T-helper 2 cell (primary cell): Measurements from ENCODE around the gene ASTL.
"Not testable (repeated sequence)": the region's sequence is repeated elsewhere in the genome, so short reads cannot be mapped to it uniquely, and the experiment has no call there.

Experiments used
- DNase-seq, 5 experiments: peaks; one replicate each; pipeline versions ENCODE4 v3.0.0 to v3.0.0-alpha.2; 2012 to 2022

Gene ASTL

DNA sequence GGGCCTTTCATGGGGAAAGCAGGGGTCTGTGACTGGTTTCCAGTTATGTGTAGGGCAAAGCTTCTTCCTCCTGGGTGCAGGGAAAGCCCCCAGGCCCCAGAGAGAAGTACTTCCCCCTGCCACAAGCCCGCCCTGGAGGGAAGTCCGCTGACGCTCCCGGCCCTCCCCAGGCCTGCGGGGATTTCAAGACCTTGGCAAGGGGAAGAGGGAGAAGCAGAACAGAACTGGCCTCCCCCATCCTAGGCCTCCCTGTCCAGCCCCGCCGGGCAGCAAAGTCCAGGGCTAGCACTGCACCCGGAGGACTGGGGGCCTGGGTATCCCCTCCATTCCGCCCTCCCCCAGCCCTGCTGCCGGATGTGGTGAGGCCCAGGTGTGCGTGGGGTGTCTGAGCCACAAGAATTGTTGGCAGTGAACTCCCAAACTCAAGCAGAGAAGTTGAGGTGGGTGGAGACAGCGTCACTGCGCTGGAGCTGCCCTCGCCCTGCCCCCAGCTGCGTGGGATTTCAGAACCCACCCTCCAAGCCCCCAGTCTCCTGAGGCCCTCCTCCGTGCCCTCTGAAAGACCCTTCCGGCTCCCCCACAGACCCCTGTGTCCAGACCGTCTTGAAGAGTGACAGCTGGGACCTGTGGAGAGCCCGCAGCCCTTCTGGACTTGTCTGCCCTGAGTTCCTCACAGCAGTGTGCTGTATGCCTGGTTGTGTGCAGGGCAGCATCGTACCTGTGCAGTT lies 8.0 kb upstream of the ASTL start:
- peak; percentile 68 to 94 (median 85) for DNase-seq

DNA sequence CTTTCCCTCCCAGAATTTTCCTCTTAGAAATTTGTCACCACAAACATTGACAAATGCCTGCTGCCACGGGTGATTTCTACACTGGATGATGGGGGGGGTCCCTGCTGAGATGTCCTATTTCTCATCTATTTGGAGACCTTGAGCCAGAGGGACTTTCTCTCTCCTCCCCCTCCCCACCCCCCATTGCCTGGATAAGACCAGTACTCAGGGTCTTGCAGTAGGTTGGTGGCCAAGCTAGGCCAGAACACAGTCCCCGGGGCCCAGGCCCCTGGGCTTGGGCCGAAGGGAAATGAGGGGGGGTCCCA lies 7.5 kb upstream of the ASTL start:
- no peak for DNase-seq

DNA sequence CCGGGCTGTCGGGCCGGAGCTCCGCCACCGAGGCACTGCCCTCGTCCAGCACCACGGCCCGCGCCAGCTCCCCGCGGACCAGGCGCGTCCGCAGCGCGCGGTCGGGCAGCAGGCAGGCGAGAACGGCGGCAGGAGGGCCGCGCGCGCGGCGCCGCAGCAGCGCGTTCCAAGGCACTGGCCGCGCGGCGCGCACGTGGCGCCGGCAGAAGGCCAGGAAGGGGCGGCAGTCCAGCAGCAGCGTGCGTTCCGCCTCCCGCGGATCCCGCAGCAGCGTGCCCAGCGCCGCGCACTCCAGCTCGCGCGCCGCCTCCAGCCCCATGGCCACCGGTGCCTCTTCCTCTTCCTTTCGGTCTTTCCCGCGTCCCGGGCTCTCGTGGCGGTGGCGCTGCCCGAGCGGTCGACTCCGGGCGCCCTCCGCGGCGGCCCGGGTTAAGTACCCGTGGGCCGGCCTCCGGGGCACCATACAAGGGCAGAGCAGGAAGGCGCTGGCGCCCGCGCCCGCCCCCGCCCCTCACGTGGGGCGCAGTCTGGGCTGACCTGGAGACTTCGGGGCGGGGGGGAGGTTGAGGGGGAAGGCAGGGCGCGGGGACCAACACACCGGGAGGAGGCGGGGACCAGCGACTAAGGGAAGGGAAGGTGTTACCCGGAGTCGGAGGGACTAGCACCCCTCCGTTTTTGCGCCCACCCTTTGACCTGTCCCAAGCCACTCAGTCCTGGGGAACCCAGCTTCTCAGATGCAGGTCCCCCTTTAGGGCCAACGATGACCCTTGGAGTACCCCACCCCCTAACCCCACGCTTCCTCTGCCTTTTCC lies 6.9 kb upstream of the ASTL start, which contains the start of gene DUSP2:
Gene DUSP2, minus strand, starts transcription at position 405 of the 812 bp plus-strand sequence. Its CDS starts 86 bp downstream, at position 319.
- DNase-seq, result peak; percentile 72 to 94 (median 83)

DNA sequence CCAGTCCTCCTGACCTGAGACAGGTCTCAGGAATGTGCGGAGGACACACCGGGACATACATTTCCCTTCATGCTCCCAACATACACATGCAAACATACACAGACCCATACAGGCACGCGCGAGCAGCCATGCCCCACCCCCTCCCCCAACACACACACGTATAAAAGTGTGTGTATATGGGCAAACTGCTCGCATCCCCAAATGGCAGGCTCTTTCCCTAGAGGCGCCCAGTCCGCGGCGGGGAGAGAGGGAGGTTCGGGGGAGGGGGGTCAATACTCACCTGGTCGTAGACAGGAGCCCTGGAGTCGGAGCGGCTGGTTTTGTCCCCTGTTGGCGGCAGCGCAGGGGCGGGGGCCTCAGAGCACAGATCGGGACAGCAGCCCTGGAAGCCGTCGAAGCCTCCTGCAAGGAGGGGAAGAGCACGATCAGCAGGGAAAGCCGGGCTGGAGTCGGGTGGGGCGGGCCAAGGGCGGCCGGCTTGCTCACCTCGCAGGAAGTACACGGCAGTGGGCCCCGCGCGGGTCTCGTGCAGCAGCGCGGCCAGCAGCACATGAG lies 6.3 kb upstream of the ASTL start:
- peak in 2 of 5 experiments; percentile 40 to 54 for DNase-seq

DNA sequence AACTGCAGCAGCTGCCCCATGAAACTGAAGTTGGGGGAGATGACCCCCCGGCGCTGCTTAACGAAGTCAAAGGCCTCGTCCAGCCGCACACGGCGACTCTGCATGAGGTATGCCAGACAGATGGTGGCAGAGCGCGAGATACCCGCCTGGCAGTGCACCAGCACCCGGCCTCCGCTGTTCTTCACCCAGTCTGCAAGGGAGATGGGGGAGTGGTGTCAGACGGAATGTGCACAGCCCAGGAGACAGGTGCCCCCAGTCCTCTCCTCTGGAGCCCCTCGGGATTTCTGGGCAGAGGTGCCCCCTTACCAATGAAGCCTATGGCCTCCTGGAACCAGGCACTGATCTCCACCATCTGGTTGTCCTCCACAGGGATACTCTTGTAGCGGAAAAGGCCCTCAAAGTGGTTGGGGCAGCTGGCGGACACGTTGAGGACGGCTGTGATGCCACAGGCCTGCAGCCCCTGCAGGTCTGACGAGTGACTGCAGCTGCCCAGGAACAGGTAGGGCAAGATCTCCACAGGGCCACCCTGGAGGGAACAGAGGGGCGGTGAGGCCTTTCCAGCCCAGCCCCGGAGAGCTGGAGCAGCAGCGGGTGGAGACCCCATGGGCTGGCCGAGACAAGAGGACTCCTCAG lies 5.7 kb upstream of the ASTL start:
- DNase-seq, result peak in 3 of 5 experiments; percentile 16 to 64 (median 28)

DNA sequence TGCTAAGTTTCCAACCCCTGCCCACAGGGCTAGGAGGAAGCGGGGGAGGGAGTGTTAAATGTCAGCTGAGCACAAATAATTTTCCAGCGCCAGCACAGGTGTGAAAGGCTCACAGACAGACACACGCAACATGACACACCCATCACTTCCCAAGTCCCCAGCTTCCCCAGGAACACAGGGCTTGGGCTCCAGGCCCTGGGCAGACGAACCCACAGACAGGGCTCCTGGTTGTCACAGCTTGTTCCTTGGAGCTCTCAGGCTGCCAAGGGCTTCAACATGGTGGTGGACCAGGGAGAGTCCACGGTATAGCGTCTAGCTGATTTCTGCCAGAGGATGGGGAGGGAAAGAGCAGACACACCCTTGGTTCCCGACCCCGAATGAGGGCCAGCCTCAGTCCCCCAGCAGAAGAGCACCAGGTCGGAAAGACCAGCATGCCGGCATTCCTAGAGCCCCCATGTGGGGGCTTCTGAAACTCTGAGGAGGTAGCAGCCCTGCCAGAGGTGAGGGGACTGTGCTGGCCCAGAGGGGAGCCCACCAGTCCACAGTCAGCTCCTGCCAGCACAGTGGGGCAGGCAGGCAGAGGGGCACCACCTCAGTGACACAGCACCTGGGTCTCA lies 5.0 kb upstream of the ASTL start:
- DNase-seq, result peak in 1 of 5 experiments; percentile 8

DNA sequence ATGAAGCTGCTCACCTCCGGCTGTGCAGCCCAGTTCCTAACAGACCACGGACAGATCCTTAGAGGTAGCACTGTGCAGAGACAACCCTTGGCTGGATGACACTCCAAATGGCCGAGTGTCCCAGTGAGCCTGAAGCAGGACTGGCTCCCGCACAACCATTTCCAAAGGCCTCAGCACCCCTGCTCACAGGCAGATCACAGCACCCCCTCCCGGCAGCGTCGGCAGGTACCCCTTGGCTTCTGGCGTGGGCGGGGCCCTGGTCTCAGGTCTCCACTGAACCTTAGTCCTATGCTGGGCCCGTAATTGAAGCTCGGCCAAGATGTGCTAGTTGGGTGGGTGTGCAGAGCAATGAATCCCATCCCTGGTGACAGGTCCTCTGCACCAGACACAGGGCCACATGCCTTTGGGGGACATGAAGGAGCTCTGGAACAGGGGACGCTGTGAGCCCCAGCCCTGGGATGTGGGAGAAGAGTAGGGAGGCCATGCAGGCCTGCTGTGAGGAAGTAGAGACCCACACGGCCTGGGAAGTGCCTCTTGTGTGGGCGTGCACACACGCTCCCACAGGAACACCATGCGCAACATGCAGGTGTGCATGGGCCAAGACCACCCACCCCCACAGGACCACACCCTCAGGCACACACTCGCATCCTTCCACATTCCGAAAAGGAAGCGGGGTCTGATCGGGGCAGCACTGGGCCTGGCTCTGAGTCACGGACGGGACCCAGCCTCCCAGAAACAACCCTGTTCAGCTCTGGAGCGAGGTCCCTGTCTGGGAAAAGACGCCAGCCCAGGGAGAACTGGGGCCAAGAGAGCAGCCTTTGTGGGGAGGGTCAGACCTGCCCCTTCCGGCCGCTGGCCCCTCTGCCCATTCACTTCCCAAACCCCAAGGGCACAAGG lies 4.2 kb upstream of the ASTL start:
- DNase-seq, result peak; percentile 53 to 71 (median 67)

DNA sequence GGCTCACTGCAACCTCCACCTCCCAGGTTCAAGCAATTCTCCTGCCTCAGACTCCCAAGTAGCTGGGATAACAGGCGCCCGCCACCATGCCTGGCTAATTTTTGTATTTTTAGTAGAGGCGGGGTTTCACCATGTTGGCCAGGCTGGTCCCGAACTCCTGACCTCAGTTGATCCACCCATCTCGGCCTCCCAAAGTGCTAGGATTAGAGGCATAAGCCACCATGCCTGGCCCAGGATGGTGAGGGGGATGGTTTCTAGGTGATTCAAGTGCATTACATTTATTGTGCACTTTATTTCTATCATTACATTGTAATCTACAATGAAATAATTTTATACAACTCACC lies 3.3 kb upstream of the ASTL start:
- DNase-seq, result not testable (repeated sequence)

DNA sequence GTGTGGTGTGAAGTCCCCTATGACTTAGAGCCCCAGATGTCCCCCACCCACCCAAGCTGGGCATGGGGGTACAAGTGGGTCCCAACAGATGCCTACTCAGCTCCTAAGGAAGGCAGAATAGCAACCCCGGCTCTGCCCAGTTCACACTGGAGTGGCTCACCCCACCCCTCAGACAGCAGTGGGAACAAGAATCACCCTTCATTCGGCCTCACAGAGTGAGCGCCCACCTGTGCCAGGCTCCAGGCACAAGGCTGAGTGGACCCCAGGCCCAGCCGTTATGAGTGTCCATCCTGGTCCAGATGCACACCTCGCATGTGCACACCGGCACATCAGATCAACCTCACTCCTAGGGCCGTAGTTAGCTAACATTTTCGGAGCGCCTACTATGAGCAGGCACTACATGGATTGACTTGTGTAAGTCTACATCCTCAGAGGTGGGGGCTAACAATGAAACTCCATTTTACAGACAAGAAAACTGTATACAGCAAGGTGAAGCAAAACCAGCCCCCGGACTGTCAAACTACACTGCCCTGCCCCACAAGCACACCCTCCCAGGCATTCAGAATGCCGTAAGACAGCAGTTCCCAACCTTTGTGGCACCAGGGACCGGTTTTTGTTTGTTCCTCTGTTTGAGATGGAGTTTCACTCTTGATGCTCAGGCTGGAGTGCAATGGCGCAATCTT lies 2.8 kb upstream of the ASTL start:
- DNase-seq, result no peak

DNA sequence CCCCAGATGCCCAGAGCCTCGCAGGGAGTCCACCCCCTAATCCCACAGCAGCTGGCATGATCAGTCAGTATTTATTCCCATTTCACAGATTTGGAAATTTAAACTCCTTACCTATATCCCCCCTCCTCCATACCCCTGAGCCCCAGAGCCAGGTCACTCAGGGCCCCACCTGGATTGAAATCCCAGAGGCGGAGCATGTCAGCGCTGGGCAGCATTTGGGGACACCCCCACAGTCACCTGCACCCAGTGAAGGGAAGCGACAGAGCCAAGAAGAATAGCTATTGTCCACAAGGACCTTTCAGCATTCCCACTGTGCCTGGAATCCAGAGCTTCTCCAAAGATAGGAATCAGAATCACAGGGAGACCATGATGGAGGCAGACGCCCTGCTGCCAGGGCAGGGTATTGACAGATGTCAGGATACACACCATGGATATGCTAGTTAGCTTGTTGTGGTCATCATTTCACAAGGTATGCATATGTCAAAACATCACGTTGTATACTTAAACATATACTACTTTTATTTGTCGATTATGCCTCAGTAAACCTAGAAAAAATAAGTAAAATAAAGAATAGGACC lies 968 bp upstream of the ASTL start:
- no peak for DNase-seq

DNA sequence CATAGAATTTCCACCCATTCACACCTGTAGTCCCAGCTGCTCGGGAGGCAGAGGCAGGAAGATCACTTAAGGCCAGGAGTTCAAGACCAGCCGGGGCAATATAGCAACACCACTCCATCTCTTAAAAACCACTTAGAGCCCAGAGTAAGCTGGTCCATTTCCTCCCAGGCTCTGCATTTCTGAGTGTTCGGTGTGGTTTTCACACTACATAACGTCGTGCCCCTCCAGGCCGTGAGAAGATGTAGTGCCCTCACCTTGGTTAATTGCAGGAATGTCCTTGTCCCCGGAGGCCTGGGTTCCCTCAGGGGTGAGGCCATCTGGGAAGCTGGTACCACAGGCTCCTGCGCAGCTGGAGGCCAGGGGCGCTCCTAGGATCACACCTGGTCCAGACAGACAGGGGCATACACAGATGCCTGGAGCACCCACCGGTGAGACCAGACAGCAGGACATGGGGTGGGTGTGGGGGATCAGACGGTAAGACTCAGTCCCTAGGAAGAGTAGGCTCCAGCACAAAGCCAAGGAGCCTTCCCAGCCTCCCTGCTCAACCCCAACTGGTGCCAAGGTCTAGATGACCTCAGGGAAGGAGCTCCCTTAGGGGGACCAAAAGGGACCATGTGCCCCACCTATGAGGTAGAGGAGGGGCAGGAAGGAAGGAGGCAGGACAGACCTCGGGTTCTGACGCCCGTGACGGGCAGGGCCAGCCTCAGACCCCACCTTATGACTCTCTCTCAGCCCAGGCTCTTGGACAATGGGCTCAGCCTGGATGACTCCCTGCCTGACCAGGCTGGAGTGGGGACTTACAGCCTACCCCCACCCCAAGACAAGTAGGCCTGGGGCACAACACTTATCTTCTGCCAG lies 752 bp downstream of the ASTL start:
- no peak for DNase-seq

DNA sequence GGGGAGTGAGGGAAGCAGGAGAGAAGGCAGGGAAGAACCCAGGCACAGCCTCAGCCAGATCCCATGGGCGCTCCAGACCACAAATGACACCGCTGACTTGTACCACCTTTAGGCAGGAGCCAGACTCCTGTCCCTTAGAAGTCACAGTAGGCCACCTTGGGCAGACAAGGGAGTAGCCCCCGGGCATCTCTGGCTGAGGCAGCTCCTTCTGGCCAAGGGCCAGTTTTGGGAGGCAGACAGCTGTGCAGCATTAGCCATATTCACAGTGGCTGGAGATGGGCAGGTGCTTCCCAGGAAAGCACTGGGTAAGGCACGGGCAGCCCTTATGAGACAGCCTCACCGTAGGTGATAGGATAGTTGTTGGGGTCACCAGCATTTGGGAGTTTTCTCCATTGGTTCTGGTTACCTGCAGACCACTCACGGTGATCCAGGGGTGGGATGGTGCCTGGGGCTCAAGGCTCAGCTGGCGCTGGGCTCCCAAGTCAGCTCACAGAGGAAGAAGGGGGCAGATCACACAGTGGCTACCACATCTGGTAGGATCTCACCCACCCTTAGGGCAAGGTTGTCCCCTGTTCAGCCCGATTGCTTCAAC lies 2.1 kb downstream of the ASTL start:
- no peak for DNase-seq

DNA sequence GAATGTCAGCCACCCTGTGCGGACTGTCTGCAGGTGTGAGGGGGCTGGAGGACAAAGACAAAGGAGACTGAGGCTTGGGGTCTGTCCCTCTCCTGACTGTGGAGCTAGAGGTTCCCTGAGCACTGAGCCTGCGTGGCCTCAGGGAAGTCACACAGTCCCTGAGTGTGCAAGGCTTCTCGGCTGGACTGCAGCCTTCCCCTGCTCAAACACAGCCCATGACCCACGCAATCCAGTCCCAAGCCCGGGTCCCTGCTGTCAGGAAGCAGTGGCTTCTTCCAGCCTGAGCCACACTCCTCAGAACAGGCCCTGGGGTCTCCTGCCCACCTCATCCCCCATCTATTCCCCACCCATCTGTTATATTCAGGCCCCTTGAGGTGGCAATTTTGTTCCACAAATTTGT lies 2.7 kb downstream of the ASTL start:
- no peak for DNase-seq

DNA sequence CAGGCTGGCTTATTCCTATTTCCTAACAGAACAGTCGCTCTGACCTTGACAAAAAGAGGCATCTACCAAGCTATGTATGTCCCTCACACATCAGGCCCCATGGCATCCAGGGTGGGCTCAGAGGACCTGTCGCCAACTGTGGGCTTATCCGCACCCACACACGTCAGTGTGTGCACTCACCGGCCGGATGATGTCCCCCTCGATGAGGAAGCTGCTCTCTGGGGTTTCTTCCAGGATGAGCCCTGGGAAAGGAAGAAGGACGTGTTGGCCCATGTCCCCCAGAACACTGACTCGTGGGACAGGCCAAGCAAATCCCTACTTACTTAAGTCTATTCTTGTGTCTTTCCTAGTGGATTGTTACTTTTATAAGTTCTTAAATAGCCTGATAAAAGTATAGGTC lies 3.1 kb downstream of the ASTL start:
- DNase-seq, result no peak

DNA sequence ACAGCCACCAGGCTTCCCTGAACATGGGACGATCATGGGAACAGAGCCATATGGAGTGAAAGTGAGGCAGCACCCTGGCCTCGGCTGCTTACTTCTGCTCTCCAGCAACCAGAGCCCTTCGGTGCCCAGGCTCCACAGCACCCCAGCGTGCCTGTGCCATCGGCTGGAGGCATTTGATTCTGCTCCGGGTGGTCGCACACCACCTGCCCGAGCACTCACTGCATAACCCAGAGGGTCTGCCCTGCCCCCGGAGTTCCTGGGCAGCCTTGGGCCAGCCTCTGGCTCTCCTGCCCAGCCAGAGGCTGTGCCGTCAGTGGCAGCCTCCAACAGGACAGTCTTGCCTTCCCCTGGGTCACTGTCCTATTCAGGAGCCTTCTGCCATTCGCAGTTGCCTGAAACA lies 3.9 kb downstream of the ASTL start:
- DNase-seq, result no peak

DNA sequence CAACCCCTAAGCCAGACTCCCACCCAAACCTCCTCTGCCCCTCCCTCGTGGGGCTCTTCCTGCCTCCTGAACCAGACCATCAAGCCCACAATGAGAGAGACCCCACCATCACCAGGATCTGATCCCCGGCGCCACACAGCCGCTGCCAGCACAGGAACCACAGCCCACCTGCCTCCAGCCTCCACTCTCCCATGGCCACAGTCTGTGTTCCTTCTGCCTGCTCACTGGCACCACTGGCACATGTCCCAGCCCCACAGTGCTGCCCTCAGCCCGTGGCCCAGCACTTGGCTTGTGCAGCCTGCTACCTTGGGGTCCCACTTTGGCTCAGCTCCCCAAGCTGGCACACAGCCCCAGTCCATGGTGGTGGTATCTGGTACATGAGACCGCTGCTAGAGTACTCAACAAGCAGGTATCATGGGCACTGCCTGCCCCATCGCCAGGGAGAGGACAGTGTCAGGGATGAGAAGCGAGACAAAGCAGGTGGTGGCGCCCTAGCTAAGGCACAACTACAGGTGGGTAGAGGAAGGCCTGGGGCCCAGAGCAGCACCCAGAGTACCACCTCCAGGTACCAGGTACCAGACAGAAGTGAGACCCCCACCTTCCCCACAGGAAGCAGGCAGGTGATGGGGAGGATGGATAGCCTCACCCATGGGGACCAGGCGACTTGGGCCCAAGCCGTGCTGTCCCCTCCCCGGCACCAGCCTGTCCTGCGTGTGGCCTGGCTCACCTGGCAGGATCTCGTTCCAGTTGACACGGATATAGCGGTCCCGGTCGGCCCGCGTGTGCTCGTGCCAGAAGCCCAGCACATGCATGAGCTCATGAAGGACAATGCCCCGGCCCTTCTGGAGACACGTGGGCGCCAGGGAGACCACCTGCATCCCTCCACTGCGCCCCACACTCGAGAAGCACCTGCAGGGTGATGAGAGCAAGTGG lies 6.2 kb downstream of the ASTL start:
- DNase-seq, result no peak

DNA sequence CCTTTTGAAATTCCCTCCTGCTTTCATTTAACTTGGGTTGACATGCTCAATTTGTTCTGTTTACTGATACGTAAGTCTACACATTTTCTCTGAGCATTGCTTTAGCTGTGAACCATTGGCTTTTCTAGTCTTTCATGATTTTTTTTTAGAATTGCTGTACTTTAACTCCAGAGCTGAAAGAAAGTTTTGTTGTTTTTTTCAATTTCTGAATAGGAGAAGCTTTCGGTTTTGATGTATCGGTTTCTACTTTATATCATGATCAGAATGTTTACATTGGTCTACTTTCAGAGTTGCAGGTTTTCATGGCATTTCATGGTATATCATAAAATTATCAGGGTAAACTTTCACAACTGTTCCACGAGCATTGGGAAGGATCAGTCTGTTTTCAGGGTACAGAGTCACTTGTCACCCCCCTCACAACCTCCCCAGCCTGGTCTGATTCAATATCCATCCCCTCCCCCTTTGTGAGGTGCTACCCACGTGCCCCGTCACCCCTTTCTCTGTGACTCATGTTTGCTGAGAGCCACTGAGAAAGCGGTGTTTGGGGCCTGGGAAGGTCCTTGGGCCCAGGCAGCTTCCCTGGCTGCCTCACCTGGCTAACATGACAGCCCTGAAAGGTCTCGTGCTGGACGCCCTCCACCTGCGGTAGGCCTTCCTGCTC lies 7.0 kb downstream of the ASTL start:
- peak in 1 of 5 experiments; percentile 71 for DNase-seq

DNA sequence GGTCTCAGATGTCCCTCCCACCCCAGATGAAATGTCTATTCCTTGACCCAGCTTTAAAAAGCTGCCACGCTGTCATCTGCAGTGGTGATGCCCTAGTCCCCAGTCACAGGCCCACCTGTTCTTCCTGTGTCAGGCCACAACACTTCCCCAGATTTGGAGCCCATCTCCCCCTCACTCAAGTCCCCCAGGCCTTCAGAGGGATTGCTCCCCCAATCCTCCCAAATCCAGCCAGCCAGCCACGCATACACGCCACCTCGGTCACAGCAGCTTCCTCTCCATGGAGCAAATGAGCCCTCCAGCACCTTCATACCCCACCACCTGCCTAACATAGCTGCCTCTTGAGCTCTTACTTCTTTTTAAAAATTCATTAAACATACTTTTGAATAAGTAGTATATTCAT lies 7.8 kb downstream of the ASTL start:
- no peak for DNase-seq
